Fibroblast of skin of left biceps (primary cell): ENCODE measurements around the gene POLR1C.
"Not testable (repeated sequence)": the region's sequence is repeated elsewhere in the genome, so short reads cannot be mapped to it uniquely, and the experiment has no call there.

Experiments used
- DNase-seq, 2 experiments: peaks; one replicate each; pipeline ENCODE4 v3.0.0-alpha.2; 2013; ENCODE audit warnings: low read depth in 2 of 2

Gene POLR1C

DNA sequence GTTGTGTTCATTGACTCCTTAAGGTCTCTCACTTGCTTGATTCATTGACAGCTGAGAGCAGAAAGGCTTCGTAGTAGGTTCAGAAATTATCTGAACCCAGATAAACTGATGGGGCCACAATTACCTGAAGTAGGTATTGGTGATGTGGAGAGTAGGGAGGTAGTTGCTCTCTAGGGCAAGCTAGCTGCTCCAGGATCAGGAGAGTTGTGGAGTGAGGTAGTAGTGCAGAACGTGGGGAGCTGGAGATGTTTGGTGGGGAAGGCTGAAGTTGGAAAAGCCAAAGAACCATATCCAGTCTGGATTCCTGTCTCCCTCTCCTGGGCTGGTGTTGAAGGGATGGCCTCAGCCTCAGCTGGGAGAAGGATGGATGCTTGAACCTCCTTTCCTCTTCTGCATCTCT is 23.7 kb upstream of the POLR1C start:
- no peak for DNase-seq

DNA sequence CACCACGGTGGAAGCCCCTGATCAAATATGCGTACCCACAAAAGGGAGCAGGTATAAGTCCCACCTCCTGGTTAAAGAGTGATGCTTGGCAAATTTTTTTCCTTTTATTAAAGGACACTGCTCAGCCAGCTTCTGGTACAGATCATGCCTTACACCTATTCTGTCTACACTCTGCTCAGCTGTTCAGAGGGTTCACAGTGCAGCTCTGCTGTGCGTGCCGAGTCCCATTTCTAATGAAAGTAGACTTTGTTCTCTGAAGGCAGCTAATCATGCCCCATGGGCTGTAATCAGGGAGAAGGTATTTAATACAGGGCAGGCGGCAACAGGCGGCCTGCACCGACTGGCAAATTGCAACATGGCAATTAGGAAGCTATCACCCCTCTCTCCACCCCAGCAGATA is 23.1 kb upstream of the POLR1C start:
- DNase-seq: no peak

DNA sequence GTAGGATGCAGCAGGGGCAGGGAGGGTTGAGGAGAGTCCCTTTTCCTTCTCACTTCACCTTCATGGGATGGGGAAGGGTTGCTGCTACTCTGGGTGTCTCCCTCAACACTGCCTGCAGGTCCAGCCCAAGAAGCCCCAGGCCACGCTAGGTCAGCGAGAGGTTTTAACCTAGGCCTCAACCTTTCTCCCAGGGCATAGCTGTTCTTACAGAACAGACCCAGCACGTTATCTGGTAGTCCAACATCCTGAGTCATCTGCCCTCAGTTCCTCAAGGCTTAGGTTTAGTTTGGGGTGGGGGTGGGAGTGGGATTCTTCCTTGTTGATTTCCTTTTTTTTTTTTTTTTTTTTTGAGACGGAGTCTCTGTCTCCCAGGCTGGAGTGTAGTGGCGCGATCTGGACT is 22.6 kb upstream of the POLR1C start:
- DNase-seq: no peak

DNA sequence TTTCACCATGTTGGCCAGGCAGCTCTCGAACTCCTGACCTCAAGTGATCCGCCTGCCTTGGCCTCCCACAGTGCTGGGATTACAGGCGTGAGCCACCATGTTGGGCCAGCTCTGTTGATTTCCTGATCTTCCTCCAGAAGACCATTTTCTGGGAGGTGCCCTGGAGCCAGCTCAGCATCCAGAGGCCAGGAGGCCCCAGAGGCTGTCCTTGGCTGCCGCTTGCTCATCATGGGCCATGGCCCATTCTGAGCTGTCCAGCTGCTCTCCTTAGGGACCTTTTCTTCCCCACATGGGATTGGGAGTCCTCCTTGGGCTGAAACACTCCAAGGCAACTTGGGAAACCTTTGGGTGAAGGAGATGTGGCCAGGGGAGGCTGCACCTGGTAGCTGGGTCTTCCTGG is 22.1 kb upstream of the POLR1C start:
- DNase-seq: no peak

DNA sequence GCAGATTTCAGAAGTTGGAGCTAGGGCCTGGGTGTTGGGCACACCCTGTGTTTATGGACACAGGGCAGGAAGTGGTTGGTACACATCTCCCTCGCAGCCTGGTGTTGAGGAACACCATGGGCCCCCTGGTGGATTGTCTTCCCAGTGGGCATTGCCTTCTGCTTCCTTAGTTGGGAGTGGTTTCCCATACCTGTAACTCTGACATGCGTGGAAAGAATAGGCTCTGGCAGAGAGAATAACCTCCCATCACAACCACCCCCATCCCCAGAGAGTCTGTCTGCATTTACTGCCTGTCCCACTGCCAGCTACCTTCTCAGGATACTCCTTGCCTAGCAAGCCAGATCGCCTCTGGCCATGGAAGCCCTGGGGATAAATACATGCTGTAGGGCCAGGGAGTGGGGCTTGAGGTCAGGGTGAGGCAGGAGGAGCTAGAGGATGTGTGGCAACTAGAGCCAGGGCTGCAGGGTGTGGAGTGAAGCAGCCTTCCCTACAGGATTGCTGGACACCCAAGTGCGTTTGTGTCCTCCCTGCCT is 21.4 kb upstream of the POLR1C start:
- no peak for DNase-seq

DNA sequence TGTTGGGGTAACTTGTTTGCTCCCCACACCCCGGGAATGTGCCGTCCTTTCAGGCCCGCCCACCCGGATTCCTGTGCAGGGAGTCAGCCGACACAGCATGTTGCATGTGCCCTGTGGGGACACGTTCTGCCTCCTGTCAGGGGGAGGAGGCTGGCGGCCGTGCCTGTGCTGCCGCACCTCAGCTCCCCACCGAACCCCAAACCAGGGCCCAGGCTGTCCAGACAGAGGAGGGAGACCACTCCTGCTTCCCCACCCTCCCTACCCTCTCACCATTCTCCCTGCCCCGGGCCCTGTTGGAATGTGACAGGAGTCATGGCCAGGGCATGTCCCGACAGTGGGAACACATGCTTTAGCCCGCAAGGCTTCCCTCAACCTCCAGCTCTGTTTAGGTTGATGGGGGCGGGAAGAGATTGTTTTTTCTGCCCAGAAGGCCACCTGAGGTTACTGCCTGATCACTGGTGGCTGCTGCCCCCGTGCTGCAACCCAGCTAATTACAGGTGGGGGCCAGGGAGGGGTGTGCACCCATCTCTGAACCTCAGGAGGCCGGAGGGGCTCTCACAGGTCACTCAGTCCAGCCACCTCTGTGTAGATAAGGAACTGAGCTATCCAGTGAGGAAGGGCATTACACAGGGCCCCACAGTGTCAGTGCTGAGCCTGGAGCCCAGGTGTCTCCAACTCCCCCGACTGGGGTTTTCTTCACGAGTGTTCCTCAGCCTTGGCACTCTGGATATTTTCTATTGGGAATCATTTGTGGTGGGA is 20.3 kb upstream of the POLR1C start:
- no peak for DNase-seq

DNA sequence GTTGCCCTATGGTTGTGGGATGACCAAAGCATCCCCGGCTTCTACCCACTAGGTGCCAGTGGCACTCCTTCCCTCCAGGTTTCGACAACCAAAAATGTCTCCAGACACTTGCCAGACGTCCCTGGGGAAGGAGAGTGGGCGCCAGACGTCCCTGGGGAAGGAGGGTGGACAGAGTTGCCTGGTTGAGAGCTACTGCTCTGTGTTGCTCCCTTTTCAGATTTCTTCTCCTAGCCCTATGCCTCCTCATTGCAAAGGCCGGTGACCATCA is 19.8 kb upstream of the POLR1C start:
- no peak for DNase-seq

DNA sequence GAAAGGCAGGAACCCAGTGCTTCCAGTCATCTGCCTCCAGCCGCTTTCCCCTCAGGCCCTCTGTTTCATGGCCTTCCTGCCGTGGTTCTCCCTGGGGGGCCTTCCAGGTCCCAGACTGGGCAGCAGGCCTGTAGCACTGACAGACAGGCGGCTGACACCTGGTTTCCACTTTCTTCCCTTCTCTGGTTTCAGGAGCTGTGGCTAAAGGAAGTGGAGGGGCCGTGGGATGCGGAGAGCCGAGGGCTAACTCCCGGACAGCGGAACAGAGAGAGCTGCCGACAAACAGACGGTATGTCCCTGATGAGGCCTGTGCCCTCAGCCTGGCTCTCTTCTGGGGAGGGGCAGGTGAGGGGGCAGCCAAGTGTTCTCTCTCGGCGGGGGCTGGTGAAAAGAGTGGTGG is 19.2 kb upstream of the POLR1C start:
- DNase-seq: no peak

DNA sequence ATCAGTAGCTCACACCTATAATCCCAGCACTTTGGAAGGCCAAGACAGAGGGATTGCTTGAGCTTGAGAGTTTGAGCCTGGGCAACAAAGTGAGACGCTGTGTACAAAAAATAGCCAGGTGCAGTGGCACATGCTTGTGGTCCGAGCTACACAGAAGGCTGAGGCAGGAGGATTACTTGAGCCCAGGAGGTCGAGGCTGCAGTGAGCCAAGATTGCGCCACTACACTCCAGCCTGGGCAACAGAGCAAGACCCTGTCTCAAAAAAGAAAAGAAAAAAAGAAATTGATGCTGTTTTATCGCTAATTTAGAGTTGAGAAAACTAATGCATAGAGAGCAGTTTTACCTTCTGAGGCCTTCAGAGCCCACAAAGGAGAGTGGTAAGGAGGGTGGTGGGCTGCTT is 18.6 kb upstream of the POLR1C start:
- DNase-seq: not testable (repeated sequence)

DNA sequence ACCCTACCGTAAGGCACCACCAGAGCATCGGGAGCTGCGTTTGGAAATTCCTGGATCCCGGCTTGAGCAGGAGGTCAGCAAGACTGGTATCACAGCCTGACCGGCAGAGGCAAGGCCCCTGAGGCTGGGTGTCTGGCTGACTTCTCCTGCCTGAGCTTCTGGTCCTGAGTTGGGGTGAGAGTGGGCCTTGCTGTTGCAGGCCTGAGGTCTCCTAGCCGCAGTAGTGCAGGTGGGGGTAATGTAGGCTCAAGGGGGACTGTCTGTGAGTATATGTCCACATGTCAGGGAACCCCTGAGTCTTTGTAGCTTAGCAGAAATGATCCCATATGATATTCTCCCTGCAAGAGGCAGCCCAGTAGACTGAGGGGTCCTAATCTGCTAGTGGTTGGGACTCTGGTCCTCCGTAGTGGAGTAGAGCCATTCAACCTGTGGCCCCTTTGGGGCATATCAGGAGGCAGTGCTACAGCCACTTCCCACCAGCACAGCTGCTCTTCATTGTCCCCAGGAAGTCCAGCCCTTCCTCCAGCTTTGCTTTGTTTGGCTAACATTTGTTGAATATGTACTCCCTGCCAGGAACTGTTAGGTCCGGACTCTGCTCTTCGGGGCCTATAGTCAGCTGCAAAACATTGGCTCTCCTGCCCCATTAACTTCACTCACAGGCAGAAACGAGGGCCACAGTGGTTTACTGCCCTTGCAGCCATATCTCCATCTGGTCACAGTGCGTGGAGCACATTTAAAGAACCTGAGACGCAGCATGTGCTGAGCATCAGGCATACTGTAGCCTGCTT is 17.7 kb upstream of the POLR1C start:
- DNase-seq: no peak

DNA sequence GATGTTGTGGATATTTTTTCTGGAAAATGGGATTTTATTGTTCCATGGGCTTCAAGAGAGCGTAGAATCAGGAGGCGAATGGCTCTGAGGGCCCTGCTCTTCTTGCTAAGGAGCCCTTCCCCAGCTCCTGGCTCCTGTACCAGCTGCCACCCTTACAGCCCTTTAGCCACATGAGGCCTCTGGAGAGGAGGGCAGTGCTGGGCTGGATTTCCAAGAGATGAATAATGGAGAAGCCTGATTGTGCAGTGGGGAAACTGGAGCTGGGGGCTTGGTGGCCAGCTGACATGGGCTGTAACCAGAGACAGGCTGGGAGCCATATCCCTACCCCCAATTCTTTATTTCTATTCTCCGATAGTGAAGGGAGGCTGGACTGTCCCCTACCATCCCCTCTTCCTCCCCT is 16.0 kb upstream of the POLR1C start:
- no peak for DNase-seq

DNA sequence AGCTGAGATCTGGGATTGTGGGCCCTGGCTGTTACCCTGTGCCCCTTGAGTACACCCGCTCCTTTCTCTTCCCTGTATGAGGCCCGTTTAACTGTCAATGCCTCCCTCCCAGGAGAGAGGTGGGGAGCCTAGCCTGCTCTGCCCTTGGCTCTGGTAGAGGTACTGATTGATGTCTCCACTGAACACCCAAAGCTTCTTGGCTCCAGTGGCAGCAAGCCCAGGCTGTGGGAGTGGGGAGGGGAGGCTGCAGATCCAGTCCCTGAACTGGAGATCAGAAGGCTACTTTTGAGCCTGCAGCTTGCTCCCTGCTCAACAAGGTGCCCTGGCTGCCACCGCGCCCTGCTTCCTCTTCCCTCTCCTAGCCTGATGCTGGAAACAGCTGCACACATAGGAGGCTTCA is 14.2 kb upstream of the POLR1C start:
- no peak for DNase-seq

DNA sequence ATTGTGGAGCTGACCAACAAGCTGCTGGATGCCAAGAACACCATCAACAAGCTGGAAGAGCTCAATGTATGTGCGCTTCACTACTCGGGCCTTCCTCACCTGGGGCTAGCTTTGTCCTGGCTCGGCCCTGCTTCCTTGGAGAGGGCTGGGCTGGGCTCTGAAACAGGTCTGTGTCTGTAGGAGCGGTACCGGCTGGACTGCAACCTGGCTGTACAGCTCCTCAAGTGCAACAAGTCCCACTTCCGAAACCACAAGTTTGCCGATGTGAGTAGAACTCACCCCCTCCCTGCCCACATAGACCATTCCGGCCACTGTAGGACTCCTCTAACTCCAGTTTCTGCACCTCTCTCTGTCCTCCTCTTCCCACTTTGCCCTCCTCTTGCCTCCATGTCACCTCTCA is 13.4 kb upstream of the POLR1C start:
- no peak for DNase-seq

DNA sequence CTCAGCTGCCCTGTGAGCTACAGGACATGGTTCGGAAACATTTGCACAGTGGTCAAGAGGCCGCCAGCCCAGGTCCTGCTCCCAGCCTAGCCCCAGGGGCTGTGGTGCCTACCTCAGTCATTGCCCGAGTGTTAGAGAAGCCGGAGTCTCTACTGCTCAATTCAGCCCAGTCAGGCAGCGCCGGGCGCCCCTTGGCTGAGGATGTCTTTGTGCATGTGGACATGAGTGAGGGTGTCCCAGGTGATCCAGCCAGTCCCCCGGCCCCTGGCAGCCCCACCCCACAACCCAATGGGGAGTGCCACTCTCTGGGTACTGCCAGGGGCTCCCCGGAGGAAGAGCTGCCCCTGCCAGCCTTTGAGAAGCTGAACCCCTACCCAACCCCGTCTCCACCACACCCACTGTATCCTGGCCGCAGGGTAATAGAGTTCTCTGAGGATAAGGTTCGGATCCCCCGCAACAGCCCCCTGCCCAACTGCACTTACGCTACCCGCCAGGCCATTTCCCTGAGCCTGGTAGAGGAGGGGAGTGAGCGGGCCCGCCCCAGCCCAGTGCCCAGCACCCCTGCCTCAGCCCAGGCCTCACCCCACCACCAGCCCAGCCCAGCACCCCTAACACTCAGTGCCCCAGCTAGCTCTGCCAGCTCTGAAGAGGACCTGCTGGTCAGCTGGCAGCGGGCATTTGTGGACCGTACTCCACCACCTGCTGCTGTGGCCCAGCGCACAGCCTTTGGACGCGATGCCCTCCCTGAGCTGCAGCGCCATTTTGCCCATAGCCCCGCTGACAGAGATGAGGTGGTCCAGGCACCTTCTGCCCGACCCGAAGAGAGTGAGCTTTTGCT is 11.9 kb upstream of the POLR1C start:
- DNase-seq: no peak

DNA sequence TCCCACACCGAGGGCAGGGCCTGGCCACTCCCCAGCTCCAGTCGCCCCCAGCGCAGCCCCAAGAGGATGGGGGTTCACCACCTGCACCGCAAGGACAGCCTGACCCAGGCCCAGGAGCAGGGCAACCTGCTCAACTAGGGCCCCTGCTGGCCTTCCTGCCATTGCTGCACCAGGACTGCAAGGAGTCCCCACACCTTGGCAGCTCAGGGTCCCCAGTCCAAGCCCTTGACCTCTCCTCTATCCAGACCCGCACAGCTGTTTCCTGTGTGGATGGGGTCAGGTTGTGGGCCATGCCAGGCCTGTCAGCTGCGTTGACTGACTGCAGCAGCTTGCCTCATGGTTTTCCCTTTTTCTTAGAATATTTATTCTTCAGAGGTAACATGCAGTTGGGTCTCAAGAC is 11.2 kb upstream of the POLR1C start:
- no peak for DNase-seq

DNA sequence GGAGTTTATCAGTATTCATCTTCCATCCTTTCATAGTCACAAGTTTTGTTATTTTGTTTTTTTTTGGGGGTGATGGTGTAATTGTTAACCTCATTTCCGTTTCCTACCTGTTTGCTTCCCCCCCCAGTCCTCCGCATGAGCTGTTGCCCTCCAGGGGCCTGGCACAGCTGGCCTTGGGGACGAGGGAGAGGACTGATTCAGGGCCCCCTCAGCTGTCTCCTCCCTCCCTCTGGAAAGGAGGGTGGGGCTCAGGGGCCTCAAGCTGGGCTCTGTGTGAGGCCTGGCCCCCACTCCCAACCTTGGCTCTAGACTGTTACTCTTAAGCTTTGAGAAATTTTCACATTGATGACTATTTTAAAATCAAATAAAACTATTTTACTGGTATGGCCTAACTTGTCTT is 10.7 kb upstream of the POLR1C start:
- DNase-seq: no peak

DNA sequence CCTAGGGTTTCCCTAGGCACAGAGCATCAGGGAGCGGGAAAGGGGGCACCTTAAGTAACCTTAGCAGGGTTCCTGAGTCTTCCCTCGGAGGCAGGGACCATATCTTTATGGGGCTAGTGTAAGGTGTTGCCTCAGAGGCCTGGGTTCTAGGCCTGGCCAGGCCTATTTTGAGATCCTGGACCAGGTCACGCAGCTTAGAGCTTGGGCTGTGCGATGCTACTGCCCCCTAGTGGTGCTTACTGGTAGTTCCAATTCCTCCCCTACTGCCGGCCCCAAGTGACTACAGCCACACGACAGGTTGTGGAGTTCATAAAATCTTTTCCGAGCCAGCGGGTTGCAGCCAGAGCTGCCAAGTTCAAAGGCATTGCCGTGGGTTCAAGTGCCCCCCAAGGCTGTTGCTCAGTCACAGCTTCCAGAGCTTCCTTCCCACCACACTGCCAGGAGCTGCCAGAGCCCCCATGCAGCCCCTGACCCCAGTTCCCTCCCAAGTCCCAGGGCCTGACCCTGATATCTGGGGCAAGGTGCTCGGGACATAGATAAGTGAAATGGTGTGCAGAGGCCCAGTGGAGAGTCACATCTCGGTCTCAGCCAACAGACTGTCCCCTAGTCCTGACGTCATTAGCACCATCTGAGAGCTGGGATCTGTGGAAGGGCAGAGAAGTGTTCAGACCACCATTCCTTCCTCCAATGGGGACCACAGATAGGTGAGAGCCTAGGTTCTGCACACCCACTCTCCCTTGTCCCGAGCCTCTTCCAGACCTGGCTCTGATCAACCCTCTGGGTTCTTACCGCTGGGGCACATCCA is 10.0 kb upstream of the POLR1C start:
- DNase-seq: no peak

DNA sequence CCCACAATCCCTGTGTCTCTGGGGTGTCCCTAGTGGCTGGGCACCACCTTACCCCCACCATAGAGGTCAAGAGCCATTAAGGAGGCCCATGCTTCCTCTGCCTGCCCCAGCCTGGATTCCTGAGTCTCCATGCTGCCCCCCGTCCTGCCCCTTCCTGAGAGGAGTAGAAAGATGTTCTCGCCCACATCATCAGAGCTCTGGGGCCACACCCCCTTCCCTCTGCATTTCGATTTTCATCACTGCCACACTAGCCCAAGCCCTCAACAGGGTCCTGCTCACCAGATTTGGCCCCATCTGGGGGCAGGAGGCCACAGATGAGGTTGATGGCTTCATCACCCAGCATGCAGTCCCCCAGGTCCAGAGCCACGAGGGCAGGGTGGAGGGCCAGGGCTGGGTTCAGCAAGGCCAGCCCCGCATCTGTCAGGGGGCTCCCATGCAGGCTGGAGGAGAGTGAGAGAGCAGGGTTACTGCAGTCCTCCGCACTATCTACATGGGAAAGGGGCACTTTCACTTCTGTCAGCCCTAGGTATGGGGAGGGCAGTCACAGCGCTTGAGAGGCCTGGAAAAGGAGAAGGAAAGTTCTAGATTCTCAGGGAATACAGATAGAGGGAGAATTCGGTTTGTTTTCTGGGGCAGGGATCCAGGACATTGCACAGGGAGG is 8.3 kb upstream of the POLR1C start:
- DNase-seq: no peak

DNA sequence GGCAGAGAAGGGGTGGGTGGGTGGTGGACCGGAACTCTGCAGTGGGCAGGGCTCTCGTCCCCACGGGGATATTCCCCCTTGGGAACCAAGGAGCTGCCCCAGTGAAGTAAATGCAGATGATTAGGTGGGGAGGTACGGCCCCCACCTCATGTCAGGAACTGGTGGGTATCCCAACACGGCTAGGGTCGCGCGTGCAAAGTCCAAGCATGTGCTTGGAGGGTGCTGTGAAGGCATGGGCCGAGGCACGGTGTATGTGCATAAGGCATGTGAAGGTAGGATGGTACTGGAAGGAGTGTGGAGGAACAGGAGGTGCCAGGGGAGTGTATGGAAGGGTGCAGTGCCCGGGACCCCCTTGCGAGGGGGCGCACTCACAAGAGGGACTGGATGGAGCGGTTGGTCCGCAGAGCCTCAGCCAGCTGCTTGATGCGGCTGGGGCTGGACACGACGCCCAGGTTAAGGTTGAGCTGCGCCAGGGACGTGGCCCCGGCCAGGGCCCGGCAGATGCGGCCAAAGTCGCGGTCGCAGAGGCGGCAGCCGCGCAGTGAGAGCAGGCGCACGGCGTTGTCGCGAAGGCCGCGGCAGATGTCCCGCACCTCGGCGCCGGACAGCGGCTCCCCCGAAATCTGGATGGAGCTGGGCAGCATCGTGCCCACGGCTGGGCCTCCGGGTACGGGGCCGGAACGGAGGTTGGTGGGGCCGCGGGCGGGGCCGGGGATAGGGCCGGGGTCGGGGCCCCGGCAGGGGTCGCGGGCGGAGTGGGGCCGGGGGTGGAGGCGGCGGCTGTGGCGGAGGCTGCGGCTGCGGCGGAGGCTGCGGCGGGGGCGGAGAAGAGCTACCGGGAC is 7.5 kb upstream of the POLR1C start:
- no peak for DNase-seq
